HCT116 (cell line): Measurements from ENCODE around the gene CCL13.

ENCODE experiments used
- CTCF ChIP-seq, 3 experiments: fragments of 200-600 bp in 1 of 3; sonication (generic) in 1 of 3; IDR thresholded peaks in 2 of 3; conservative IDR thresholded peaks in 1 of 3; 2 replicates each; pipeline ENCODE4 v1.5.1; 2012 to 2017; ENCODE audit warnings: low read depth in 2 of 3, low read length in 2 of 3, antibody characterized with exemption in 1 of 3, borderline replicate concordance in 1 of 3, control low read depth in 1 of 3, mild to moderate bottlenecking in 1 of 3, mixed read lengths in 1 of 3, mixed run types in 1 of 3, moderate library complexity in 1 of 3; ENCODE audit not compliant: insufficient read depth in 1 of 3
- ZNF274 ChIP-seq: fragments of 200-500 bp; sonication (Bioruptor generic); IDR thresholded peaks from 2 replicates; pipeline ENCODE4 v1.6.1; 2014; ENCODE audit warnings: mild to moderate bottlenecking, low read depth, low read length, inconsistent platforms

DNA sequence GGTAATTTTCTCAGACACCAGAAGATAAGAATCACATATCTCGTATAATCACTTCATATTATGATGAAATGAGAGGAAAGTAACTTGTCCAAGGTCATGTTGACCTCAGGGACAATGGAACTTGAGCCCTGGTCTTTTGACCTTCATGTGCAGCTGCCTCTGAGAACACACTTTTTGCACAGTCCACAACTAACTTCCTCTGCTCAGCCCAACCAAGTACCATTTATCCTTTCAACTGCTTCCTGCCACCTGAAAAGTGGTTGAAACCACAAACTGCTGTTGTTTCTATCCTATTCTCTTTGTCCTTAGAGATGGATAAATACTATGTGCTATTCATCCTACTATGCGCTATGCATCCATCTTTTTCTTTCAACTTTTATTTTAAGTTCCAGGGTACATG is 9.1 kb downstream of the CCL13 start:
- no peak for TF ChIP-seq ZNF274
- TF ChIP-seq CTCF (IDR thresholded peaks at IDR 0.05 in 2 of 3, conservative IDR thresholded peaks at IDR 0.05 in 1 of 3; ENCODE audit: borderline replicate concordance in 1 of 3, insufficient read depth in 1 of 3, low read depth in 2 of 3, low read length in 2 of 3): no peak
